CD4-positive, alpha-beta T cell treated with Interleukin-17A for 1 hour (primary cell): ENCODE results near the gene KITLG.
"Not testable (repeated sequence)": the region's sequence is repeated elsewhere in the genome, so short reads cannot be mapped to it uniquely, and the experiment has no call there.

Source experiments
- DNase-seq: peaks from one replicate; pipeline ENCODE4 v3.0.0-alpha.2; 2020

The KITLG gene, protein sequence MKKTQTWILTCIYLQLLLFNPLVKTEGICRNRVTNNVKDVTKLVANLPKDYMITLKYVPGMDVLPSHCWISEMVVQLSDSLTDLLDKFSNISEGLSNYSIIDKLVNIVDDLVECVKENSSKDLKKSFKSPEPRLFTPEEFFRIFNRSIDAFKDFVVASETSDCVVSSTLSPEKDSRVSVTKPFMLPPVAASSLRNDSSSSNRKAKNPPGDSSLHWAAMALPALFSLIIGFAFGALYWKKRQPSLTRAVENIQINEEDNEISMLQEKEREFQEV

DNA sequence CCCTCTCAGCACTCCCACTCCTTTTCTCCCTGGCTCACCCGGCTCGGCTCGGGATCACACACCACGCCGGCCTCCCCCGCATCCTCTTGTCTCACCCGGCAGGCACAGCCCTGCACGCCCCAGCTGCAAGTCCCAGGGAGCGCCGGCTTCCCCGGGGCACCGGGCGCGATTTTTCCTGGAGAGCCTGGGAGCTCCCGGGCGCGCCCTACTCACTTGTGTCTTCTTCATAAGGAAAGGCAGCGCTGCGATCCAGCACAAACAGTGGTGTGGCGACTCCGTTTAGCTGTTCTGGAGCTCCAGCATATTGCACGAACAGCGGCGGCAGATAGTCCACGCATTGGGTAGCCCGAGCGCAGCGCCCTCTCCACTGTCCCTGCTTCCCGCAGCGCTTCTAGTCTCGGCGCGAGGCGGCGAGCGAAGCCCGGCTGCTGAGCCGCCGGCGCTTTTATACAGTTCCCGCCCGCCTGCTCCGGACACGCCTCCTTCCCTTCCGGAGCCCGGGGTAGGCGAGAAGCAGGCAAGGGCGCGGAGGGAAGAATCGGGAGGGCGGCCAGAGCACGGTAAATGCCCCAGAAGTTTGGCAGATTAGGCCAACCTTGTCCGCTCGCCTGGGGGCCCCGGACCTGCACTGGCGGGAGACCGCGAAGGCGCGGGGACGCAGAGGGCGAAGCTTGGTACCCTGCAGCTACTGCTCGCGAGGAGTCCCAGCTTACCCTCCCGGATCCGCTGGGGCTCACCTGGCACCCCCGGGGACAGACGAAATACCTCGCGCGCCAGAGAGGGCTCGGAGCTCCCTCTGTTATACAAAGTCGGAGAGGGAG, at the start of gene KITLG:
TSS of gene KITLG (minus strand) at position 421 of the 821 bp plus-strand sequence. CDS start at position 228, 193 bp downstream.
- DNase-seq = no peak

DNA sequence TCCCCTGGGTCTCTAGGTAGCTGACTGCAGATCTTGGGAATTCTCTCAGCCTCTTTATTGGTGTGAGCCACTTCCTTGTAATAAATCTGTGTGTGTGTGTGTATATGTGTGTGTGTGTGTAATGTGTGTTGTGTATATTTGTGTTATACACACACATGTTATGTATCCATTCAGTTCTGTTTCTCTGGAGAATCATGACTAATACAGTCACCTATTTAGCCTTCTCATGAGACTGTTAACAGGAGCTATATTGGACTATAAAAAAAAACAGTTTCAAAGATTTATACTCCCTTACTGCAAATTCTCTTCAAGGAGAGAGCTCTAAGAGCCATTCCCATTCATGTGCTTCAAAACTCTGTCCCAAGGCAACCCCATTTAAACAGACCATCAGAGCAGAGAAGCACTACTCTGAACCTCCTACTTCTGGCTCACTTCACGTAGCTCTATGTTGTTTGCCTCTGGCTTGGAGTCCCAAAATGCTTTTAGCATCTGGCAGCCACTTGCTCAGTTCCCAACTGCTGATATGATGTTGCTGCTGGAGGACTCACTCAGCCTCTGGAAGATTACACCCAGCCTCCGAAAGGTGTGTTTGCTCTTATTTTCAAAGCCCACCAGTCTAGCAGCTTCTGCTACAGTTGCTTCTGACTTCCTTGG, 48.7 kb upstream of the KITLG start:
- DNase-seq = no peak

DNA sequence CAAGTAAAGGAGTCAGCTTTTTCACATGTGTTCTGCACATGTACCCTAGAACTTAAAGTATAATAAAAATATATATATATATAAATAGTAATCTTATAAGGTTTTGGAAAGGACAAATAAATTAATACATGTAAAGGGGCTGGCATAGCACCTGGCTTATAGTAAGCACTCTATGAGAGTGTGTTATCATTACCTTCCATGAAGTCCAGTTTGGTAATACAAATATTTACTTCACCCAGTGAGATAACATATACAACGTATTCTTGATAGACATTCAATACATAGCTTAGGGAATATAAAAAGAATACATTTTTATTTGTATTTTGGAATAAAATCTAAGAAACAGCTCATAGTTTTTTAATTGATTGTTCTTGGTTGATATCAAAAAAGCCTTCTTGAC, 47.8 kb upstream of the KITLG start:
- DNase-seq = not testable (repeated sequence)

DNA sequence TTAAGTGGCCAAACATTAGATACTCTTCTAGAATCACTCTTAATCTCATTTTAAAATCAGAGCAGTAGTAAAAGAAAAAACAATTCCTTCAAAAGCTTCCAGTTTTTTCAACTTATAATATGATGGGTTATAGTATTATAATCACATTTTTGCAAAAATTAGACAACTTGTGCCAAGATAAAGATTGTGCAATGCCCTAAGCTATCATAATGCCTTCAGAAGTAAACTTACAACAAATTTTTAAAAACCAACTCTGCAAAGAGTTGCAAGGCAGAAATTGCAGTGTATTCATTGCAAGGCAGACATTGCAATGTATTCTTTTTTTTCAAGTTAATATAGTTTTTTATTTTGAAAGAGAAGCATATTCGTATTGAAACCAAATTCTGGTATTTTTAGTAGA, 47.2 kb upstream of the KITLG start:
- DNase-seq = no peak

DNA sequence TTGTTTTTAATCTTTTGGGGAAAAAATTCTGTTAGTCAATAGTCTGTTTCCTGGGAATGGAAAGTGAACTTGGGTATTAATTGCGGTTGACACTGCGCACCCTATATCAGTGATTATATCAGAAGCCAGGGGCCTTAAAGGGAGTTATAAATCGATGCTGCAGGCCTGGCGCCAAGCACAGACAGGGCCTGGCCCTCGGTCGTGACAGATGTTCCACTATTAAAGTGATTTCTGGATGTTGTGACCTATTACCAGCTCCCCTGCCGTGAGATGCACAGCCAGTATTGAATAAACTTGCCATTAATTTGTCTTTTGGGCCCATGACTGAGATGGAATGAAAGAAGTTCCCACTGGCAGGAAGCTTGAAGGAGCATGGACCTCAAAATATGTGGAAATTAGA, 45.1 kb upstream of the KITLG start:
- no peak for DNase-seq

DNA sequence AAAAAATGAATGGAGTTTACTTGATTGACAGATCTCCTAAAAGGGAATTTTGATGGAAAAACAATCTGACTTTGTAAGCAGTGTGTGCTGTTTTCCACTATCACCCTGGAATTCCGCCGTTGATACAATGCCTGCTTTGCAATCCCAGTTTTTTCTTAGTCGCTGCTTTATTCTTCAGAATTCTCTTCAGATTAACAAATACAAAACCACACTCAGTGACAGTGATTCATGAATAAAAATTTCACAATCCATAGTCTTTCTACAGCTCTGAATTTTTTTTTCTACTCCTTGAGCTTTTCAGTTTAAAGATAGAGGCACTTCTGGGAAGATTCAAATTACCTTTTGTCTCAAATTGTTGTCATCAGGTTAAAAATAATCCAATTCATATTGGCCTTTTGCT, 44.6 kb upstream of the KITLG start:
- no peak for DNase-seq

DNA sequence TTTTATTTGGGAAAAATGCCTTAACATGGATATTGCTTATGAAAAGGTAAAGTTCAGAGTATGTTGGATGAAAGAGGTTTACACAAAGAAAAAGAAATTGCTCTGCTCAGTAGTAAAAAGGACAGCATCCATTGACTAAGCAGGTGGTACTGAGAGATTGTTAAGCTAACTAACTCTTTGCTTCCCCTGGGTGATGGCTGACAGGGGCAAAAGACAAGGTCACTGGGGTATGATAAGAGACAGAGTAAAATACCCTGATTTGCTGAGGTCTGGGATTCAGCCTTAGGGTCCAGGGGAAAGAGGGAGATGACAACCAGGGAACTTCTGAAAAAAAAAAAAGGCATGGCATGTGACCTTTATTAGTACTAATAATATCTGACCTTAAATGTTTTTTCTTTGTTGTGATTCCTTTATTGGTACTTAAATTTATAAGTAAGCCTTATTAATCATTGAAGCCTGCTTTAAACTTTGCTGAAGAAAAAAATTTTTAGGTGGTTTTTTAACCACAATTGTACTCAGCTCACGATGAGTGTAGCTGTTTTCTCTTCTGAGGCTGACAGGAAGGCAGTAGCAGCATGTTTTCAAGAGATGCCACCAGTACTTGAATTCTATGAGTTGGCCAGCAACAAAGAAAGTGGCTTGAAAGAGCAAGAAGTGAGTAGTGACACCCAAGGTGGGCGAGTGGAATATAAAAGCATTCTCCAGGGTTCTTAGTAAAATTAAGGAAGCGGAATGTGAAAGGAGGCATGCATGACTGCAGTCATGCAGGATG, 43.7 kb upstream of the KITLG start:
- DNase-seq = no peak

DNA sequence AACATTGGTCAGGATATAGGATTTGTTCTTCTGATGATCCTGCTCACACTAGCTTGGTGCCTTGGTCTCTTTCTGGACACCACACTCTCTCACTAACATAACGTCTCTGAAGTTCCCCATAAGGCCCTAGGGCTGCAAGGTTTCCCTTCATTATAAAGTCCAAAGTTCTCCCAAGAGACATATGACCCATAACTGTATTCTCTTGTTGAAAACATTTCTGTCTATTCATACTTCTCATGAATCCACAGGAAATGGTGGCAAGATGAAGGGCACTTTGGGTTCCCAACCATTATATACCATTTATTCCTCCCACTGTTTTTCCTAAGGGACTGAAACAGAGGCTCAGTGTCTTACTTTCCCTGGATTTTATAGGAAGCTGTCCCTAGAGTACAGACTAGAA, 37.1 kb upstream of the KITLG start:
- no peak for DNase-seq

DNA sequence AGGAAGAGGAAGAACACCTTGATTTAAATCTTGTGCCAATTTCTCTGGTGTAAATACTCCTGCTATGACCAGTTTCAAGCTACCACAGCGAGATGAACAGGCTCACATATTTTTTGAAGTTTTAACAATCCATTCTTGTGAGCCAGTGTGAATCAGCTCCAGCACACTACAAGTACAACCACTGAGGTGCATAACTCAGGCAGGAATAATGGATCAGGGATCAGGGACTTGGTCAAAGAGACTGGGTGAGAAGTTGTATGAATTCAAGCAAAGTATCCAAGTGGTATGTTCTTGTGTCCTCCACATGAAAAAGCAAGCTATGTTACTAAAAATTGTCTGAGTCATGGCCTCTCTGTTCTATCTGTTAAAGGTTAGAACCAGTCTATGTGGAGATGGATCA, 35.2 kb upstream of the KITLG start:
- no peak for DNase-seq

DNA sequence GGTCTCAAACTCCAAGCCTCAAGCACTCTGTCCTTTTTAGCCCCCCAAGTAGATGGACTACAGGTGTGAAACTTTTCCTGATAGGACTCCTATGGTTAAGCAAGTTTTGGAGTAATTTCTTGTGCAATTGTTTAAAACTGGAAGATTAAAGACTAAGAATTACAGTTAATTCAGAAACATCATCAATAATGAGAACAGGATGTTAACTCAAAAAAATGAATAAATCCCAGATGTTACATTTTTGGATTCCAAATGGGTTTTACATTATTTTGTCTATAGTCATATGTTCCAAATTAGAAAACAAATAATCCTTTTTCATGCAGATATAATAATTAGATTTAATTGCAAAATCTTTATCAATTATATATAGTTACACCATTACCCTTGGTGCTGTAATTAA, 24.4 kb upstream of the KITLG start:
- DNase-seq = no peak

DNA sequence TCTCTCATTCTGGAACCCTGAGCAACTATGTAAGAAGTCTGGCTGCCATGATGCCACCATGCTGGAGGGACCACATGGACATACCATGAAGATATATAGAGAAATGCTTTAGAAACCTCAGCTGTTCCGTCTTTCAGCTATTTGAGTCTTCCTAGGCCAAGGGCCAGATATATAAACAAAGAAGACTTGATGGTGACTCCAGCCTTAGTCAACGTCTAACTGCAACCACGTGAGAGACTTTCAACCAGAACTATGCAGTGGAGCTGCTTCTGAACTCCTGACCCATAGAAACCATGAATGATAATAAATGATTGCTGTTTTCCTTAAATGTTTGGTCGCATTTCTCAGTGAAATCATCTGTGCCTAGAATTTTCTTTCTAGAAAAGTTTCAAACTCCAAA, 20.0 kb upstream of the KITLG start:
- DNase-seq = no peak

DNA sequence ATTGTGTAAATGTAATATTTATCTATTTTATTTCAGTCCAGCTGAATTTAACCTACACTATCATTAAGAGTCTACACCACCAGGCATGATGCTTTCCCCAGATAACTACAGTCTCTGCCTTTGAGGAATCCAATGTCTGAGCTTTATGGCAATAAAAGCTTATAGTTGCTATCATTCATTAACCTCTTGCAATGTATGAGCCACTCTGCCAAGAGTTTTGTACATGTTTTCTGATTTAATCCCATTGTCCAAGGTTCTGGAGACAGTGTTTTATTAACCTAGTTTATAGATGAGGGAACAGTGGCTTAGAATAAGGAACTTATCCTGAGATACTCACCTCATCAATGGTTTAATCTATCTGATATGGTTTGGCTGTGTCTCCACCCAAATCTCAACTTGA, 17.1 kb upstream of the KITLG start:
- DNase-seq = no peak

DNA sequence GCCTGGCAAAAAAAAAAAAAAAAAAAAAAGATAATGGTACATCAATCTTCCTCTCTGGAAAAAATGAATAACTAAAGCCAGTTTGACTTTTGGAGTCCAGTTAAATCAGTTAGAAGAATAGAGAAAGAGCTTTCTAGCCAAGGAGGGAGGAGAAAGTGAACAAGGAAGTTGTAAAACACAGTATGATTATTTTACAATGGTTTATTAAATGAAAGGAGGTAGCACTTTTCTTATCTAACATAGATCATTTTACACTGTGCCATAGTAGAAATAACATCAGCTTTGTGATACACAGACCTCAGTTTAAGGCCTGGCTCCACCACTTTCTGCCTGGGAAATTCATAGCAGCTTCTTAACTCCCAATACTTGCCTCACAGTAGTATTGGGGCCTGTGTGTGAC, 15.4 kb upstream of the KITLG start:
- DNase-seq = no peak

DNA sequence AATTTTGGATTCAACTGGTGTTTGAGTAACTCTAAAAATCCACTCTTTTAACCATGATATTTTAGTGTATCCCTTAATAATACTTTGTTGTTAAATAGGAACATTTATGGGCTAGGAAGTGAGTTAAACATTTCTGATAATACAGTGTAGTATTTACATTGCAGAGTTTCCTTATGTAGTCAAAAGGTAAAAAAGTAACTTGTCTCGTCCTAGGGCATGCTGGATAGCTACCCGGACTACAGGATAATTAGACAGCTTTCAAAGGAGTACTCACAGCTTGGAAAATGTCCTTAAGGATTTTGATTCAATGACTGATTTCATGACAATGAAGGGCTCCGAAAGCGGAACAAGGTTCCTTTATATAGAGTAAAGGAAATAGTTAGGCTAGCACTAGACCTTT, 14.5 kb upstream of the KITLG start:
- no peak for DNase-seq

DNA sequence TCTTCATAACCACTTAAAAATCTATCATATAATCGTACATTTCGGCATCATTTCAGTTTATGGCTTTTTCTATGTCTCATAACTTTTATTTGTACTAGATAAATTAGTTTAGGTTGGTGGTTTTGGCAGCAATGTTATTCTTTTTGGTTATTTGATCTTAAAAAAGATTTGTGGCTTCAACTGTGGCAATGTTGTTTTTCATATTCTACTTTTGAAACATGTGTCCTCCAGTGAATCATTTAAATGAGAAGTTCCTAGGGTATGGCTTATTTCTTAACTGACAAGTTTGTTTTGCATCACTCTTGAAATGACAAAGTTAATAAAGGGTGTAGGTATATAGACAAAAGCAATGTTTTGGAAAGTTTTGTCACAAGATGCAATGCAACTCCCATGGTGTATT, 11.1 kb upstream of the KITLG start:
- no peak for DNase-seq

DNA sequence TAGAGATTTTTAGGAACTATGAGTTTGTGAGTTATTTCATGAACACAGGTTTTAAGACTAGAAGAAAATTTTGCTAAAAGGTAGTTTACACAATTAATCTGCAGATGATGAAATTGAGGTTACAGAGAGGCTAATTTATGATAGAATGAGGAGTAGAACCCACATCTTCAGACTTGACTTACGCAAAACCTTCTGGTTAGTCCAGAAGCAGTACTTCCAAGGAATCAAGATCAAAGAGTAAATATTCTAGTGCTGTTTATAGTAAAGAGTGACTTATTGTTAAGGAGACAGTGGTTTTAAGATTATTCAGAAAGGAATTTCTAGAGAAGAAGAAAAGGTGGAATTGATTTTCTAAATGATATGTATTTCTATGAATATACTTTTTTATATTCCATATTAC, 10.6 kb upstream of the KITLG start:
- DNase-seq = no peak

DNA sequence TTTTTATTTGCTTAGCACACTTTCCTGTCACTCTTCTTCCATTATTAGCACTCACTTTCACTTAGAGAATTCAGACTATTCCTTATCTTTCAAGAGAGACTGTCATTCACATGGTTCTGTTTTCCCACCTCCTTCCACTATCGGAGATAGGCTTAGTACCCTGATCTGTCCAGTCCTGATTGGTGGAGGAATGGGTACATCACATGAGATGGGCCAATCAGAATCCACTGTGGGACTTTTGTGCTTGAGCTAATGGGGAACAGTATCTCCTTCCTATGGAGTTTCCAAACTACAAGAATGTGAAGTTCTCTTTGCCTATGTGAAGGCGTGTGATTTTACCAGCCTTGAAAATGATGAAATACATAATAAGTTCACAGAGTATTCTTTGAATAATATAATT, 4.8 kb upstream of the KITLG start:
- DNase-seq = no peak

DNA sequence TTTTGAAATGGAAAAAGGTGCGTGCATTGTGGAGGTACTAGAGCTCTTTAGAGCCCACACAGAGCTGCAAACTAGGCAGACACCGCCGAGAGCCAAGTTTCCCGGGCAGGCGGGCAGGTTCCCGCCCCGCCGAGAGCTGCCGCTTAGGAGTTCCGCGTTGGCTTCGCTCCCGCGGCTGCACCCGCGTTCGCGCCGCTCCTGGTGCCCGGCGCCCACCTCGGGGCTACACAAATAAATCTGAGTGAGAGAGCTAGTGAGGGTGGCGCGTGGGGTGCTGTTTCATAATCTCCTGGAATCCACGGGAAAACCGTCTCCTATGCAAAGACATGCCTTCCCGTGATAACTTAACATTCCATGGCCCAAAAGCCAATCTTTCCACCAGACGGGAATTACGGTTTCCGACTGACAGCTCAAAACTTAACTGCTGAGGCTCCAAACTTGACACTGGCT, 645 bp downstream of the KITLG start:
- no peak for DNase-seq

DNA sequence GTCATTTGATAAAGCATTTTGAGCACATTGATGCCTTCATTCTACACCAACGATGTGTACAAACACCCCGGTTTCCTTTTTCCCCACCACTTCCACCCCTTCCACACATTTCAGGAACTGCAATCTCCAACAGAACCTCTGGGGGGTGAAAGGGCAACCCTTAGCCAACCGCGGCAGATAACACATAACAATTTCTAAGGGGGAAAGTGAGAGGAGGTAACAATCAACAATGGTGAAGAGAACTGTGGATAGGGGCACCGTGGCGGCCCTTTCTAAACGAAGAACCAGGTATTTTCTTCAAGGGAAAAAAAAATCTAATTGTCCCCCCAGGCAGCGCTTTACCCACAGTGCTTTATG, 1.1 kb downstream of the KITLG start:
- no peak for DNase-seq

DNA sequence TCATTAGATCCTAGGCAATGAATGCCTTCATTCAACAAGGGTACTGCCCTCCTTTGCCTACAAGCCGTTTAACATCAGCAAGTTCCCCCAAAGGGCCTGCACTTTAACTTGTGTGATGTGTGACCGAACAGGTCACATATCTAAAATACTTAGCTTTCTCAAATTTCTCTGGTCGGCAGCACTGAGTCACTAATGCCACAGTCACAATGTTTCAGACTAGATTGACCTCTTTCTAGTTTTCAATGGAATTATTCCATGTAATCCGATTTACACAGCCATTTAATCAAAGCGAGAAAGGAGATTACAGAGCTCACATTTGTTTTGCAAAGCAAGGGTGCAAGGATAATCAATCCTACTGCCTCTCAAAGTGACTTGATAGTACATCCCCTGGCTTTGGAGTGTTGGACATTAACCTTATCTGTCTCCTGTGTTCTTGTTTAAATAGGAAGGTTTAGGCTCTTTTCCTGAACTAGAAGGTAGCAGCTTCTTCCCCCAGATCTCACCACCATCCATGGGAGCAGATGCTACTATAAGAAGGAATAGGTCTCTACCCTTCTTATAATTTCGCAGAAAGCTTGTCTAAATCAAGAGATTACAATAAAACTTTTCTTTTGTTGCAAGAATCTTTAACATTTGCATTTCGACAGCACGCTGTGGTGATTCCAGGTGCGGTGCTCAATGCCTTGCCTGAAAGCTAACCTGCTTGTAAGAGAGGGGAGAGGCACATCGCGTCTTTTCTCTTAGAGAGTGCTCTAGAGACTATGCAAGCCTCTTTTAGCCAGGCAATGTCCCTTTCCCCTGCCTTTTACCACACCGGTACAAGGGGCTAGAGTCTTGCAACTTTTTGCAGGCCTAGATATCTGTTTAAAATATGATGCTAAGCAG, 1.8 kb downstream of the KITLG start:
- DNase-seq = no peak

DNA sequence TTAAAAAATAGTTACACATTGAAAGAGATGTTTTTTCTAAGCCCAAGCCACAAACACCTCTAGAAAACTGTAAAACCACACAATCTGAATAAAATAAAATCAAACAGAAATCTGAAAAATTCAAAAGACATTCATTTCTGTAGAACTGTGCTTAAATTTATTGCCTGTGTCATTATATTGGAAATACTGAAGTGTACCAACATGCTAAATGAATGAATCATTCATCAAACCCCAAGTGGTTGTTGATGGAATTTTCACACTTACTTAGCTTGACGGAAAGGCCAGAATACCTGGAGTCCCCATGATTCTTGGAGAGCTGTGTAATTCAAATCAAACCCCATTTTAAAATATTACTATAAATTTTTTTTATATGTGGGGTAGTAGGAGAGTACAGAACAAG, 2.7 kb downstream of the KITLG start:
- DNase-seq = no peak

DNA sequence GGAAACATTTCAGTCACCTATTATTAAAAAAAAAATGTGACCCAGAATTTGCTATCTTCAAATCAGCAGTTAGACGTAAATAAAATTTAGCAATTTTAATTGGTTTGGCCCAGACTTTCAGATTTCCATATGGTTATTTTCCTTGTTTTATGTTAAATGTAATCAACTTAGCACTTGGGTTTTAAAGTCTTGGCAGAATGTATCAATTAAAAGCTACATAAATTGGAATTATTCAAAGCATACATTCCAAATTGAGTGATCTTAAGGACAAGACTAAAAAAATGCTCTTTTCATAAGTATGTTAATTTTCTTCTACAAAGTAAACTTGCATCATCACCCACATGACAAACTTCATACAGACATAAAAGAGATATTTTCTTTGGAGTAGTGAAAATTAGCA, 3.4 kb downstream of the KITLG start:
- no peak for DNase-seq
